GM12891 (cell line): Measurements from ENCODE around the gene SCGB2B2.
"Not testable (repeated sequence)": the region's sequence is repeated elsewhere in the genome, so short reads cannot be mapped to it uniquely, and the experiment has no call there.

Experiments
- PAX5 ChIP-seq: IDR thresholded peaks from 2 replicates; pipeline ENCODE4 v1.6.1; 2011; ENCODE audit warnings: low read length, moderate library complexity, mild to moderate bottlenecking; ENCODE audit not compliant: insufficient read depth, severe bottlenecking
- POLR2A ChIP-seq: IDR thresholded peaks from 2 replicates; pipeline ENCODE4 v1.6.1; 2011; ENCODE audit warnings: low read depth, low read length, control low read depth
- POLR2AphosphoS5 ChIP-seq: IDR thresholded peaks from 2 replicates; pipeline ENCODE4 v1.6.1; 2011; ENCODE audit warnings: low read depth, low read length, control low read depth
- POU2F2 ChIP-seq: IDR thresholded peaks from 2 replicates; pipeline ENCODE4 v1.6.1; 2011; ENCODE audit warnings: low read depth, mild to moderate bottlenecking, control low read depth, low read length, moderate library complexity
- SPI1 ChIP-seq: IDR thresholded peaks from 2 replicates; pipeline ENCODE4 v1.6.1; 2011; ENCODE audit warnings: low read depth, low read length, control low read depth
- TAF1 ChIP-seq: IDR thresholded peaks from 2 replicates; pipeline ENCODE4 v1.6.1; 2011; ENCODE audit warnings: low read depth, low read length, control low read depth

- not testable (repeated sequence) for TF ChIP-seq SPI1, POLR2AphosphoS5, PAX5, POLR2A, TAF1, POU2F2
These were observed 8.8 kb downstream of the SCGB2B2 start for GRCh38 chr19:34668077-34668689.
